Activated T-helper 2 cell treated with anti-CD3 and anti-CD28 coated beads, Interferon-gamma antibody, Interleukin-2, Interleukin-4, amounts not matched to agents 10 μg/mL and 5 μg/mL and 100 μg/mL, durations not matched to agents 14 hours and 24 hours and 36 hours (primary cell): Measurements from ENCODE around the gene FBXW8. TPM values are rescaled to one million over a fixed set of nuclear protein-coding genes. Genes with fewer than 3 reads are reported as not detected.

ENCODE experiments used
- DNase-seq: peaks from one replicate; pipeline ENCODE4 v3.0.0; 2021; ENCODE audit warnings: low spot score
- H3K27ac Mint-ChIP-seq: one replicate; pipeline ENCODE4 v1.8.0; 2021; ENCODE audit warnings: mixed read lengths
- H3K27me3 Mint-ChIP-seq: one replicate; pipeline ENCODE4 v1.8.0; 2021; ENCODE audit warnings: low read depth, mixed read lengths
- H3K36me3 Mint-ChIP-seq: one replicate; pipeline ENCODE4 v1.8.0; 2021; ENCODE audit warnings: low read depth, mixed read lengths
- H3K4me1 Mint-ChIP-seq: one replicate; pipeline ENCODE4 v1.8.0; 2021; ENCODE audit warnings: low read depth, mixed read lengths
- H3K4me3 Mint-ChIP-seq: one replicate; pipeline ENCODE4 v1.8.0; 2021; ENCODE audit warnings: low read depth, mild to moderate bottlenecking, moderate library complexity, mixed read lengths
- H3K9me3 Mint-ChIP-seq: one replicate; pipeline ENCODE4 v1.8.0; 2021; ENCODE audit warnings: mixed read lengths
- intact Hi-C: fragments of 100-400 bp; cut with micrococcal nuclease; formaldehyde crosslinking; loops from one replicate; pipeline ENCODE4 v1.15.1; 2023
- total RNA-seq: library from RNA; stranded (reverse); gene quantifications from 2 replicates; pipeline ENCODE4 v1.2.3, GENCODE V29; 2022

FBXW8 gene, protein sequence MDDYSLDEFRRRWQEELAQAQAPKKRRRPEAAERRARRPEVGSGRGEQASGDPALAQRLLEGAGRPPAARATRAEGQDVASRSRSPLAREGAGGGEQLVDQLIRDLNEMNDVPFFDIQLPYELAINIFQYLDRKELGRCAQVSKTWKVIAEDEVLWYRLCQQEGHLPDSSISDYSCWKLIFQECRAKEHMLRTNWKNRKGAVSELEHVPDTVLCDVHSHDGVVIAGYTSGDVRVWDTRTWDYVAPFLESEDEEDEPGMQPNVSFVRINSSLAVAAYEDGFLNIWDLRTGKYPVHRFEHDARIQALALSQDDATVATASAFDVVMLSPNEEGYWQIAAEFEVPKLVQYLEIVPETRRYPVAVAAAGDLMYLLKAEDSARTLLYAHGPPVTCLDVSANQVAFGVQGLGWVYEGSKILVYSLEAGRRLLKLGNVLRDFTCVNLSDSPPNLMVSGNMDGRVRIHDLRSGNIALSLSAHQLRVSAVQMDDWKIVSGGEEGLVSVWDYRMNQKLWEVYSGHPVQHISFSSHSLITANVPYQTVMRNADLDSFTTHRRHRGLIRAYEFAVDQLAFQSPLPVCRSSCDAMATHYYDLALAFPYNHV
- total RNA-seq, result 3.3 and 3.5 TPM in 2 replicates

DNA sequence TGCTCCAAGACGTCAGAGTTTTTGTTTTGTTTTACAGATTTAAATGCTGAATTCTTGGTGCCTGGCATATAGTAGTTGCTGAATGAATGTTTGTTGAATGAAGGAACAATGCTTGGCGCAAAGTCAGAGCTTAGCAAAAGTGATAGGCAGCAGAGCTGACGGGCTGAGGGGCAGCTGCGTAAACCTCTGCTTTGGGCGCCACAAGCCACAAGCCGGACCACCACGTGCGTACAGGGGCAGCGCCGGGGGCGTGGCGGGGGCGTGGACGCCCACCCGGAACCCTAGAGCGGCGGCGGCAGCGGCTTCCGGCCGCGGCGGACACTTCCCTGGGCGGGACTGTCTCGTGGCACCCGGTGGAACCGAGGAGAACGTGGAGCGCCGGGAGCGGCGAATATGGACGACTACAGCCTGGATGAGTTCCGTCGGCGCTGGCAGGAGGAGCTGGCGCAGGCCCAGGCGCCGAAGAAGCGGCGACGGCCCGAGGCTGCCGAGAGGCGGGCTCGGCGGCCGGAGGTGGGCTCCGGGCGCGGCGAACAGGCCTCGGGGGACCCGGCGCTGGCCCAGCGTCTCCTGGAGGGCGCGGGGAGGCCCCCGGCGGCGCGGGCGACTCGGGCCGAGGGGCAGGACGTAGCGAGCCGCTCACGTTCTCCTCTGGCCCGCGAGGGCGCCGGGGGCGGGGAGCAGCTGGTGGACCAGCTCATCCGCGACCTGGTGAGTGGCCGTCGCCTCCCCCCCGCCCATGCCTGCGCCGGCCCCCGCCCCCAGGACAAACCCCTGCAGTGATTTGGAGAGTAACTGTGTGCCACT is at the start of gene FBXW8:
TSS of gene FBXW8 (plus strand) at position 306 of the 807 bp plus-strand sequence. CDS start at position 394, 88 bp downstream.
- intact Hi-C loops, result loop anchor here (1.0 kb wide), 1 partner anchor 11 kb away; no protein-coding TSS in a partner anchor
- H3K4me3 Mint-ChIP-seq, result peak within 1 kb of the TSS; percentile 79
- peak within 1 kb of the TSS; percentile 44 for H3K27ac Mint-ChIP-seq
- peaks cover 40% of the 10 kb centered on the region for H3K27me3 Mint-ChIP-seq
- peak; percentile 44 for DNase-seq
- H3K9me3 Mint-ChIP-seq, result peaks cover 4% of the 10 kb centered on the region
- H3K36me3 Mint-ChIP-seq, result peaks cover 8% of the 10 kb centered on the region
- peaks cover 11% of the 10 kb centered on the region for H3K4me1 Mint-ChIP-seq

DNA sequence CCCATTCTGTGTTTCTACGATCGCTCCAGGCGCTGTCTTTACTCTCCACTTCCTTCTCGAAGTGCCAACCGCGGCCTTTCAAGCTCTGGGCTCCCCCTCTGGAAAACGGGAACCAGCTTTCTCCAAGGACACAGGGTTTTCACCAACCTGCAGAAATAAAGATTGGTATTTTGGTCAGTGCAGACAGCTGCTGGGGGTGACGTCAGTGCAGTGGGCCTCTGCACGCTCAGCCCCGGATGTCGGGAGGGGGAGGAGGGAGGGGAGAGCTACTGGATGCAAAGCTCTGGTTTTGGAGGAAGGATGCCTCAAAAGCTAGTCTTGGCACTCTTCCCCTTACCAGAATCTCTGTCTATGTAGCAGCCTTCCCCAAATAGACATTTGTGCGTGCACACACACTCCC is 49.4 kb upstream of the FBXW8 start:
- H3K36me3 Mint-ChIP-seq, result no peaks in the 10 kb centered on the region
- H3K4me1 Mint-ChIP-seq, result peaks cover 5% of the 10 kb centered on the region
- DNase-seq, result peak; percentile 19
- no peaks in the 10 kb centered on the region for H3K9me3 Mint-ChIP-seq
- H3K4me3 Mint-ChIP-seq, result no peak overlapping the region
- intact Hi-C loops, result no loop called here
- peaks cover 25% of the 10 kb centered on the region for H3K27me3 Mint-ChIP-seq
- H3K27ac Mint-ChIP-seq, result no peak overlapping the region

DNA sequence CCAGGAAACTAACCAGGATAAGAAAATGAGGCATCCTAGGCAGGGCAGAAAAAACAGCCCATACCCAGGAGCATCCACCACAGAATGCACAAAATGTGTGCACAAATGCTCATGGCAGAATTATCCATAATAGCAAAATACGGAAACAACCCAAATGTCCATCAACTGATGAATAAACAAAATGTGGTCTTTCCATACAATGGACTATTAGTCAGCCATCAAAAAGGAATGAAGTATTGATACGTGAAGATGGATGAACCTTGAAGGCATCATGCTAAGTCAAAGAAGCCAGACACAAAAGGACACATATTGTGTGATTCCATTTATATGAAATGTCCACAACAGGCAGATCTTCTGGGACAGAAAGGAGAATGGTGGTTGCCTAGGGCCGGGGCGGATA is 48.6 kb upstream of the FBXW8 start:
- Mint-ChIP-seq H3K27ac (no peak overlapping the region), H3K27me3 (peaks cover 27% of the 10 kb centered on the region), H3K4me1 (peaks cover 5% of the 10 kb centered on the region), H3K9me3 (no peaks in the 10 kb centered on the region), H3K36me3 (no peaks in the 10 kb centered on the region), H3K4me3 (no peak overlapping the region)
- intact Hi-C loops, result no loop called here
- no peak for DNase-seq

DNA sequence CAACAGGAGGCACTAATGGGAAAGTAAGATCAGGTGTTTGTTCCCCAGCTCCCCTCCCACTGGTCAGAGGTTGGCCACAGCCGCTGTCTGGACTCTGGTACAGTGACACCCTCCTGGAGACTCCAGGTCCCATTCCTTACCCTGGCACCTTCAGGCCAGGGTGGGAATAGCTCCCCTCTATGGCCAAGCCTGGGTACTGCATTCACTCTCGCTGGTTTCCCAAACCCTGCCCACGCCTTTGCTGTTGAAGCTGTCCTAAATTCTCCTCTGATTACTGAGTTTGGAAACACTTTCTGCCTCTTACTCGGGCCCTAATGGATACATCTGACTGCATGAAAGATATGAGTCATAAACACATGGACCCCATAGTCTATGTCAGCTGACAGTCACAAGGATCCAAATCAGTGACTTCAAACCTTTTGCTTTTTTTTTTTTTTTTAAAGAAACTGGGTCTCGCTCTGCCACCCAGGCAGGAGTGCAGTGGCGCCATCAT is 47.4 kb upstream of the FBXW8 start:
- H3K27me3 Mint-ChIP-seq, result peaks cover 19% of the 10 kb centered on the region
- no peaks in the 10 kb centered on the region for H3K9me3 Mint-ChIP-seq
- peaks cover 5% of the 10 kb centered on the region for H3K4me1 Mint-ChIP-seq
- no peak for DNase-seq
- no peak overlapping the region for H3K27ac Mint-ChIP-seq
- intact Hi-C loops, result no loop called here
- H3K36me3 Mint-ChIP-seq, result no peaks in the 10 kb centered on the region
- H3K4me3 Mint-ChIP-seq, result no peak overlapping the region

DNA sequence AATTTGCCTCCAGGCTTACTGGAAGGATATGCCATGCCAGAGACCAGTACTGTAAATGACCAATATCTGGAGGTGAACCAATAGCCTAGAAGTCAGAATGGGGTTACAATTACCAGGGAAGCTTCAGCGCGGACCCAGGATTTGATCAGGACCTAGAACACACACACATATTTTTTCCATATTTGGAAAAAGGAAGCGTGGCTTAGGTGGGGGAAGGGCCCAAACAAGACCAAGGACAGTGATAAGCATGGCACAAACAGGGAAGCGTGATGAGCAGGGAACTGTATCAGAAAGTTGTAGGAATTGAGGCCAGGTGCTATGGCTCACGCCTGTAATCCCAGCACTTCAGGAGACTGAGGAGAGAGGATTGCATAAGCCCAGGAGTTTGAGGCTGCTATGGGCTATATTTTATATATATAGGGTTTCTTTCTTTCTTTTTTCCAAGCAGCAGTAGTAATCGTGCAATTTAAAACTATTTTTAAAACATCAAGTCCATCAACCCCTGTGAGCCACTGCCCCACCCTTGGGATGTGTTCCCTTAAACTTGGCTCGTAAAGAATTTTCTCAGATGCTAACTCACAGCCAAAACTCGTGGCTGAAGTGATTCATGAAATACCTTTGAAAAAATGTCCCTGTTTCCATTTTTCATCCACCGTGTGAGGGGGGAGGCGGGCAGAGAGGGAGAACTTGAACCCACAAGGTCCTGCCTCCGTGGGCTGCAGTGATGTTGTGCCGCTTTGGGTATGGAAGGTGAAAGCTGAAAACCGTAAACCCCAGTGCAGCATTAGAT is 46.2 kb upstream of the FBXW8 start:
- no peak for DNase-seq
- intact Hi-C loops, result no loop called here
- Mint-ChIP-seq H3K4me3 (no peak overlapping the region), H3K9me3 (no peaks in the 10 kb centered on the region), H3K4me1 (peaks cover 5% of the 10 kb centered on the region), H3K36me3 (no peaks in the 10 kb centered on the region), H3K27ac (no peak overlapping the region), H3K27me3 (peaks cover 14% of the 10 kb centered on the region)

DNA sequence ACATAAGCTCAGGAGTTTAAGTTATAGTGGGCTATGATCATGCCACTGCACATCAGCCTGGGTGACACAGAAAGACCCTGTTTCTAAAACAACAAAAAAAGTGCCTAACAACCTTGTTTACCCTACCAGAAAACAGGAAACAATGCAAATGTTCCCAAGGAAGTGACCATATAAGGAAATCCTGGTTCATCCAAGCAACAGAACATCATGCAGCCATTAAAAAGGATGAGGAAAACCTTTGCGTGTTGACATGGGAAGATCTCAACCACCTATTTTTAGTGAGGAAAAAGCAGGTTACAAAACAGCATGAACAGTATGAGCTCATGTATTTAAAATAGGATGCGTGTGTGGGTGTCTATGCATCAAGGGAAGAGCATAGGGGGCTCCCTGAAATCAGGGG is 43.2 kb upstream of the FBXW8 start:
- H3K9me3 Mint-ChIP-seq, result no peaks in the 10 kb centered on the region
- H3K4me1 Mint-ChIP-seq, result no peaks in the 10 kb centered on the region
- H3K4me3 Mint-ChIP-seq, result no peak overlapping the region
- DNase-seq, result no peak
- no peak overlapping the region for H3K27ac Mint-ChIP-seq
- intact Hi-C loops, result no loop called here
- H3K36me3 Mint-ChIP-seq, result no peaks in the 10 kb centered on the region
- peaks cover 1% of the 10 kb centered on the region for H3K27me3 Mint-ChIP-seq

DNA sequence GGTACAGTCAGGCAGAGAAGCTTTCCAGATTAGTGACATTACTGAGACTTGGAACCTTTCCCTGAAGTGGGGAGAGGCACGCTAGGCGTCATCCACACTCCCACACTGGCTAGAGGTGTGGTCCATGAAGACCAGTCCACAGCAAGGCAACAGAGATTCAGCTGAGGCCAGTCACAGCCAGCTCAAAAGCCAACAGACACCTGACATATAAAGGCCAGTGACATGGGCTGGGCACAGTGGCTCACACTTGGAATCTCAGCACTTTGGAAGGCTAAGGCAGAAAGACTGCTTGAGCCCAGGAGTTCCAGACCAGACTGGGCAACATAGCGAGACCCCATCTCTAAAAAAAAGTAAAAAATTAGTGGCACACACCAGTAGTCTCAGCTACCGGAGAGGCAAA is 40.4 kb upstream of the FBXW8 start:
- H3K9me3 Mint-ChIP-seq, result peaks cover 4% of the 10 kb centered on the region
- H3K27ac Mint-ChIP-seq, result no peak overlapping the region
- intact Hi-C loops, result no loop called here
- no peak overlapping the region for H3K4me3 Mint-ChIP-seq
- no peaks in the 10 kb centered on the region for H3K36me3 Mint-ChIP-seq
- peaks cover 8% of the 10 kb centered on the region for H3K27me3 Mint-ChIP-seq
- H3K4me1 Mint-ChIP-seq, result no peaks in the 10 kb centered on the region
- no peak for DNase-seq

DNA sequence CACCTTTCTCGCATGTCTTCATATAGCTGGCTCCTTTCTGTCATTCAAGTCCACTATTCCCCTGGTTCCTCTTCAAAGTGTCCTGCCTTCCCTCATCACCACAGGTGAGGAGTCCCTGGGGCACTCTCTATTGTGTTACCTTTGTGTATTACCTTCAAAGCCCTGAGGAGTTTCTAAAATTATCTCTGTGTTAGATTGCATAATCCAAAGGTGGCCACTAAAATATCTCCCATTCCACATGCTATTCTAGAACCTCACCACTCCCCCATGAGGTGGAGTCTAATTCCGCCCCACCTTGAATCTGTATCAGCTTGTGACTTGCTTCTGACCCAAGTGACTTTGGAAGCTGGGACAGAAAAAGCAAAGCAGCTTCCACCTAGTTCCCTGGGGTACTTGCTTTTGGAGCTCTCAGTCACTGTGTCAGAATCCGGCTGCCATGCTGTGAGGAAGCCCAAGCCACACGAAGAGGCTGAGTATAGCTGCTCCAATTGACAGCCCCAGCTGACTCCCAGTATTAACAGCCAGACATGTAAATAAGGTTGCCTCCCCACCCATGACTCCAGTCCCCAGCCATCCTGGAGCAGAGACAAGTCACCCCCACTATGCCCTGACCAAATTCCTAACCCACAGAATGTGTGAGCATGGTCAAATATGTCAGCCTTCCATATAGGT is 36.3 kb upstream of the FBXW8 start:
- Mint-ChIP-seq H3K36me3 (peaks cover 4% of the 10 kb centered on the region), H3K27me3 (peaks cover 37% of the 10 kb centered on the region), H3K4me3 (no peak overlapping the region), H3K27ac (no peak overlapping the region), H3K9me3 (peaks cover 4% of the 10 kb centered on the region), H3K4me1 (peaks cover 4% of the 10 kb centered on the region)
- no peak for DNase-seq
- intact Hi-C loops, result no loop called here

DNA sequence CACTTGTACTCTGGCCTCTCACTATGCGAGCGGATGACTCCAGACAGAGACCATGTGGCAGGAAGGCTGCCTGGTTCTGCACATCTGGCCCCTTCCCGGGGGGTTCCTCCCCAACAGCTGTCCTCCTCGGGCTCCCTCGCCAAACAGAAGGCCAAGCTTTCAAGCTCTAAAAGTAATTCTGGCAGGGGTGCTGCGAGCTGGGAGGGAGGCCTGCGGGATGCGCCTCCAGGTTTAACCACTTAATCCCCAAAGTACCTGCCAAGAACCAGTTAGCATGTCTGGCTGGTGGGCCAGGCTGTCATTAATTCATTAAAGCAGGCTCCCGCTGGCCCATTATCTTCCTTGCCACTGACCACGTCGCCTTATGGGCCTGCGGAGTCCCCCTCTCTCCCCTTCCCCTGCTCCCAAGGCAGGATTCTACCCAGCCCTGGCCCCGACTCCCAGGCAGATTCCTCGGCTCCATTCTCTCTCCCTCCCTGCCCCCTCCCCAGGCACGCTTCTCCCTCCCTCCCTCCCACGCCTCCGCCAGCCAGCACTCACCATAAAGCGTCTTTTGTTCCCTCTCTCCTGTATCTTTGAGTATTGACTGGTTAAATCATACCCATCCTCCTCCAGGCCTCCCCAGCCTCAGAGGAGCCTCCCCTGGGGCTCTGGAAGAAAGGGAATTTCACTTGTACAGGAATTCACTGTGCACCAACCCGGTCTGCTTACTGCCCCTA is 34.4 kb upstream of the FBXW8 start:
- H3K27me3 Mint-ChIP-seq, result peaks cover 48% of the 10 kb centered on the region
- DNase-seq, result no peak
- H3K9me3 Mint-ChIP-seq, result peaks cover 4% of the 10 kb centered on the region
- H3K27ac Mint-ChIP-seq, result no peak overlapping the region
- peaks cover 4% of the 10 kb centered on the region for H3K36me3 Mint-ChIP-seq
- intact Hi-C loops, result no loop called here
- H3K4me3 Mint-ChIP-seq, result no peak overlapping the region
- peaks cover 14% of the 10 kb centered on the region for H3K4me1 Mint-ChIP-seq

DNA sequence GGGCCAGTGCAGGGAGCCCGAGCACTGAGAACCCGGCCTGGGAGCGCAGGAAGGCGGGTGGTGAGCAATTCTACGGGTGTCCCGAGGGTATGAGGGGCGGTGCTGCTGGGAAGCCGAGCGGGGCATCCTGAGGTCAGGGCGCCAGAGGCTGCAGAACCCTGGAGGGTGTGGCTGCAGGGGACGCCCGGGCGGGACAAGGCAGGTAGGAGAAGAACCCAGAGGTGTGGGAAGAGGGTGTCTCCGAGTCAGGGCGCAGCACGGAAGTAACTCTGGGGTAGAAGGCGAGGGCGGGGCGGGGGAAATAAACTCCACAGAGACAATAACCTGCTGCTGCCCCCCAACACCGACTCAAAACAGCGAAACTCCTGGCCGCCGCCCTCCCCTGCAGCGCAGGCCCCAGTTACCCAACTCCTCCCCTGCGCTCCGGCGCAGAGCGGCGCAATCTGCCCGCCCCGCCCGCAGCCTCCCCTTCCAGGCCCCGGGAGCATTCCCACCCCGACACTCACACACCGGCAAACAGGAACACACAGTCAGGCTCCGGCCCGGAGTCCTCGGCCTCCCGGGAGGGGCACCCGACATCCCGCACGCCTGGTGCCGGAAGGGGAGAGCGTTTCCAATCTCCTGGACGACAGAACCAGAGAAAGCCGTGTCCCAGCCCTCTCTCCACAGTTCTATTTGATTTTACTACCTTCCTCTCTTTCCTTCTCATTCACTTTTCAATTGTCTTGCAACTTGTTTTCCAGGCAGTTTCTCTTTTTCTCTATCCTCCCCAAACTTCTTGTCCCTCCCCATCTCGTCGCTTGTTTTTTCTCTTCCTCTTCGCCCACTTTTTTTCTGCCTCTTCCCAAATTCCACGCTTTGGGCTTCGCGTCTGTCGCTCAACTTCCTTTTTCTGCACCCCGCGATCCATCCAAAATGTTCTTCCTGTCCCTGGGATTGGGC is 31.9 kb upstream of the FBXW8 start:
- intact Hi-C loops, result no loop called here
- H3K27me3 Mint-ChIP-seq, result peaks cover 69% of the 10 kb centered on the region
- H3K36me3 Mint-ChIP-seq, result peaks cover 4% of the 10 kb centered on the region
- H3K9me3 Mint-ChIP-seq, result peaks cover 4% of the 10 kb centered on the region
- H3K4me1 Mint-ChIP-seq, result peaks cover 14% of the 10 kb centered on the region
- no peak overlapping the region for H3K4me3 Mint-ChIP-seq
- H3K27ac Mint-ChIP-seq, result peak overlapping the region; percentile 30
- DNase-seq, result no peak
